ENCODE results near the gene SBNO1. TPM values are rescaled to one million over a fixed set of nuclear protein-coding genes. Genes with fewer than 3 reads are reported as not detected.

SBNO1 gene
- total RNA-seq, 1 donor from 2014 or later, result 44.7 TPM

DNA sequence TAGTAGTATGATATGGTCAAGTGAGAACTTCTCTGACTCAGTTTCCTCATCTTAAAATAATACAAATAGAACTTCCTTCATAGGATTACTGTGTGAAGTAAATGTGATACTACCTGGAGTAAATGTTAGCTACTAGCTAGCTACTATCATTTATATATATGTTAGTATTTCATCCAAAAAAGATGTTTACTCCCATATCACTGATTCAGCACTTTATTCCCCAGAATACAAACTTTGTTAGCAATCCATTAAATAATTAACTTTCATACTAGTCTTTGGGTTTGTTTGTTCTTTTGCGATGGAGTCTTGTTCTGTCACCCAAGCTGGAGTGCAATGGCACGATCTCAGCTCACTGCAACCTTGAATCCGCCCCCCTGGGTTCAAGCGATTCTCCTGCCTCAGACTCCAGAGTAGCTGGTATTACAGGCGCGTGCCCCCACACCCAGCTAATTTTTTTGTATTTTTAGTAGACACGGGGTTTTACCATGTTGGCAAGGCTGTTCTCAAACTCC lies 8.4 kb downstream of the SBNO1 start:
- Mint-ChIP-seq H3K4me3 (ENCODE audit: unreplicated experiment) (no peak overlapping the region), H3K27ac (ENCODE audit: unreplicated experiment) (peak overlapping the region; percentile 94)

DNA sequence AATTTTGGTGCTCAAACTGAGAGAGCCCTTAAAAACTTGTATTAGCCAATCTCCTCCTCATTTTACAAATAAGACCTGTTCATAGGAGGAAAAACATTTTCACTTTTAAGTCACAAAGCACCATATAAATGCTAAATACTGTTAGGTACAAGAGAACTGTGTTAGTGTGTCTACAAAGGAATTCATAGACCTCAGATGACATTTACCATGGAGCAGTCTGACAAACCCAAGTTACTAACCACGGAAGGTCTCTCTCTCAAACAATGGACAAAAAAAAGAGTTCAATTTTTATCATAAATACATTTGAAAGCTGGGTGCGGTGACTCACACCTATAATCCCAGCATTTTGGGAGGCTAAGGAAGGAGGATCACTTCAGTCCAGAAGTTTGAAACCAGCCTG lies 10.0 kb downstream of the SBNO1 start:
- DNase-seq (ENCODE audit: low spot score), result no peak
- no peak overlapping the region for H3K4me3 Mint-ChIP-seq (ENCODE audit: unreplicated experiment)
- peak overlapping the region; percentile 81 for H3K27ac Mint-ChIP-seq (ENCODE audit: unreplicated experiment)
- H3K27me3 Mint-ChIP-seq (ENCODE audit: unreplicated experiment), result no peaks in the 10 kb centered on the region
- TF ChIP-seq, protein P1, sequence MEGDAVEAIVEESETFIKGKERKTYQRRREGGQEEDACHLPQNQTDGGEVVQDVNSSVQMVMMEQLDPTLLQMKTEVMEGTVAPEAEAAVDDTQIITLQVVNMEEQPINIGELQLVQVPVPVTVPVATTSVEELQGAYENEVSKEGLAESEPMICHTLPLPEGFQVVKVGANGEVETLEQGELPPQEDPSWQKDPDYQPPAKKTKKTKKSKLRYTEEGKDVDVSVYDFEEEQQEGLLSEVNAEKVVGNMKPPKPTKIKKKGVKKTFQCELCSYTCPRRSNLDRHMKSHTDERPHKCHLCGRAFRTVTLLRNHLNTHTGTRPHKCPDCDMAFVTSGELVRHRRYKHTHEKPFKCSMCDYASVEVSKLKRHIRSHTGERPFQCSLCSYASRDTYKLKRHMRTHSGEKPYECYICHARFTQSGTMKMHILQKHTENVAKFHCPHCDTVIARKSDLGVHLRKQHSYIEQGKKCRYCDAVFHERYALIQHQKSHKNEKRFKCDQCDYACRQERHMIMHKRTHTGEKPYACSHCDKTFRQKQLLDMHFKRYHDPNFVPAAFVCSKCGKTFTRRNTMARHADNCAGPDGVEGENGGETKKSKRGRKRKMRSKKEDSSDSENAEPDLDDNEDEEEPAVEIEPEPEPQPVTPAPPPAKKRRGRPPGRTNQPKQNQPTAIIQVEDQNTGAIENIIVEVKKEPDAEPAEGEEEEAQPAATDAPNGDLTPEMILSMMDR (IDR thresholded peaks at IDR 0.05; ENCODE audit: unreplicated experiment), result no peak
- no peaks in the 10 kb centered on the region for H3K9me3 Mint-ChIP-seq (ENCODE audit: unreplicated experiment)
- H3K36me3 Mint-ChIP-seq (ENCODE audit: low read depth, unreplicated experiment), result peaks cover 4% of the 10 kb centered on the region
- H3K4me1 Mint-ChIP-seq (ENCODE audit: unreplicated experiment), result peaks cover 49% of the 10 kb centered on the region

More for the DNA sequence above, 8.4 kb downstream of the SBNO1 start:
- Mint-ChIP-seq H3K27me3 (ENCODE audit: unreplicated experiment) (no peaks in the 10 kb centered on the region), H3K36me3 (ENCODE audit: low read depth, unreplicated experiment) (no peaks in the 10 kb centered on the region), H3K9me3 (ENCODE audit: unreplicated experiment) (no peaks in the 10 kb centered on the region), H3K4me1 (ENCODE audit: unreplicated experiment) (peaks cover 46% of the 10 kb centered on the region)
- TF ChIP-seq, protein P1 (IDR thresholded peaks at IDR 0.05; ENCODE audit: unreplicated experiment), result no peak
- DNase-seq (ENCODE audit: low spot score), result no peak

DNA sequence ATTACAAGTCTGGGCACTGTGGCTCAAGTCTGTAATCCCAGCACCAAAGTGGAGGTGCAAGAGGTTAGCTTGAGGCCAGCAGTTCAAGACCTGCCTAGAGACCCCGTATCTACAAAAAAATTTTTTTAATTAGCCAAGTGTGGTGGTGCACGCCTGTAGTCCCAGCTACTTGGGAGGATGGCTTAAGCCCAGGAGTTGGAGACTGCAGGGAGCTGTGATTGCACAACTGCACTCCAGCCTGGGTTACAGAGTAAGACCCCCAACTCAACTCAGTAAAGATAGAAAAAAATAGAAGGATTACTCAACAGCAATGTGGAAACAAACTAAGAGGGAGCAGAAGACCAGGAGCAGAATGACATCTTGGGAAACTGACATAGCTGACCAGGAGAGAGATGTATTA lies 13.3 kb downstream of the SBNO1 start:
- no peak for DNase-seq (ENCODE audit: low spot score)
- no peak overlapping the region for H3K27ac Mint-ChIP-seq (ENCODE audit: unreplicated experiment)

DNA sequence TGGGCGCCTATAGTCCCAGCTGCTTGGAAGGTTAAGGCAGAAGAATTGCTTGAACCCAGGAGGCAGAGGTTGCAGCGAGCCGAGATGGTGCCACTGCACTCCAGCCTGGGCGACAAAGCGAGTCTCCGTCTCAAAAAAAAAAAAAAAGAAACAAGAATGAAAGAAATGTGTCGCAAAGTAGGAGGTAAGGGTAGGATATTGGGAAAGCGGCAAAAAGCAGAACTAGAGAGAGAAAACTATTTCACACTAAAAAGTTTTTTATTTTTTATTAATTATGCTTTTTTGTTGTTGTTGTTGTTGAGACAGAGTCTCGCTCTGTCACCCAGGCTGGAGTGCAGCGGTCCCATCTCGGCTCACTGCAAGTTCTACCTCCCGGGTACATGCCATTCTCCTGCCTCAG lies 17.7 kb downstream of the SBNO1 start:
- Mint-ChIP-seq H3K4me3 (ENCODE audit: unreplicated experiment) (no peak overlapping the region), H3K9me3 (ENCODE audit: unreplicated experiment) (no peaks in the 10 kb centered on the region), H3K27me3 (ENCODE audit: unreplicated experiment) (peaks cover 4% of the 10 kb centered on the region), H3K4me1 (ENCODE audit: unreplicated experiment) (peaks cover 8% of the 10 kb centered on the region), H3K36me3 (ENCODE audit: low read depth, unreplicated experiment) (peaks cover 33% of the 10 kb centered on the region), H3K27ac (ENCODE audit: unreplicated experiment) (no peak overlapping the region)
- DNase-seq (ENCODE audit: low spot score), result no peak
- TF ChIP-seq, protein P1 (IDR thresholded peaks at IDR 0.05; ENCODE audit: unreplicated experiment), result no peak

More for the DNA sequence above, 13.3 kb downstream of the SBNO1 start:
- H3K9me3 Mint-ChIP-seq (ENCODE audit: unreplicated experiment), result no peaks in the 10 kb centered on the region
- TF ChIP-seq, protein P1 (IDR thresholded peaks at IDR 0.05; ENCODE audit: unreplicated experiment), result no peak
- H3K27me3 Mint-ChIP-seq (ENCODE audit: unreplicated experiment), result no peaks in the 10 kb centered on the region
- no peak overlapping the region for H3K4me3 Mint-ChIP-seq (ENCODE audit: unreplicated experiment)
- H3K4me1 Mint-ChIP-seq (ENCODE audit: unreplicated experiment), result peaks cover 36% of the 10 kb centered on the region
- peaks cover 10% of the 10 kb centered on the region for H3K36me3 Mint-ChIP-seq (ENCODE audit: low read depth, unreplicated experiment)

DNA sequence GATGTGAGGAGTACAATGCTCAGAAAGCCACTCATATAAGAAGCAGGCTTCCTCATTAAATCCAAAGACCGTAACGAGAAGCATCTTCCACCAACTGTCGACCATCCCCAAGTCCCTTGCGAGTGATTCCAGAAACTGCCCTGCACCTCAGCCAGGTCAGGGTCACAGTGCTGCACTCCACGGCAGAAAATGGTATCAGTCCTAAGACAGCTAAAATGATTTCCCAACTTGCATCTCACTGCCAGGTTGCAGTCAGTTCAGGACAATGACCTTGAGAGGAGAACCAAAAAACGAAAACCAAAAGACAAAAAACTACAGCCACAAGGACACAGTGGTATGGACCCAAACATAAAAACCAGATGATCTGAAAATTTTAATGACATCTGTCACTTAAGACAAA lies 20.6 kb downstream of the SBNO1 start:
- Mint-ChIP-seq H3K9me3 (ENCODE audit: unreplicated experiment) (no peaks in the 10 kb centered on the region), H3K36me3 (ENCODE audit: low read depth, unreplicated experiment) (peaks cover 38% of the 10 kb centered on the region), H3K4me3 (ENCODE audit: unreplicated experiment) (peak overlapping the region; percentile 50), H3K4me1 (ENCODE audit: unreplicated experiment) (no peaks in the 10 kb centered on the region), H3K27me3 (ENCODE audit: unreplicated experiment) (peaks cover 4% of the 10 kb centered on the region), H3K27ac (ENCODE audit: unreplicated experiment) (no peak overlapping the region)
- no peak for DNase-seq (ENCODE audit: low spot score)
- TF ChIP-seq, protein P1 (IDR thresholded peaks at IDR 0.05; ENCODE audit: unreplicated experiment), result no peak

Measured in endothelial cell (in vitro differentiated cells).